Caki2 (cell line): ENCODE data around the gene N4BP2L2. TPM values are rescaled to one million over a fixed set of nuclear protein-coding genes. Genes with fewer than 3 reads are reported as not detected.
"Not testable (repeated sequence)": the region's sequence is repeated elsewhere in the genome, so short reads cannot be mapped to it uniquely, and the experiment has no call there.

Experiments used
- DNase-seq: peaks from one replicate; pipeline ENCODE4 v3.0.0-alpha.2; 2015; ENCODE audit warnings: low read depth
- in situ Hi-C: cut with HindIII; loops from 2 replicates; pipeline ENCODE4 v1.10.0; 2016; ENCODE audit warnings: low sequenced_read_pairs, low pct_unique_long_range_greater_than_20kb, mixed read lengths
- total RNA-seq: library from RNA; depleted of rRNA; stranded (reverse); fragments of >200 nt; shearing (Covaris generic); gene quantifications from 2 replicates; pipeline ENCODE4 v1.2.3, GENCODE V29; 2014; ENCODE audit warnings: low replicate concordance; rRNA removed

N4BP2L2 gene
- total RNA-seq: 27.2 and 39.9 TPM in 2 replicates

- in situ Hi-C loops: no loop called here
These were observed at the start of gene N4BP2L2 for GRCh38 chr13:32538621-32539246. TSS of gene N4BP2L2 (minus strand) at chr13:32538795. CDS start at chr13:32537027, 1,768 bp downstream.

GRCh38 chr13:32587811-32588170, 49.2 kb upstream of the N4BP2L2 start:
- no peak for DNase-seq

More at GRCh38 chr13:32538621-32539246, at the start of gene N4BP2L2:
- DNase-seq: peak; percentile 89

GRCh38 chr13:32587011-32587810, 48.6 kb upstream of the N4BP2L2 start:
- peak; percentile 61 for DNase-seq
- in situ Hi-C loops: no loop called here

More at GRCh38 chr13:32587811-32588170, 49.2 kb upstream of the N4BP2L2 start:
- in situ Hi-C loops: no loop called here

- in situ Hi-C loops: no loop called here
- DNase-seq: peak; percentile 93
These were observed 47.7 kb upstream of the N4BP2L2 start, which contains the start of gene PDS5B for GRCh38 chr13:32586080-32586900. TSS of gene PDS5B (plus strand) at chr13:32586452. CDS start at chr13:32648773, 62,321 bp downstream.

- no peak for DNase-seq
- in situ Hi-C loops: no loop called here
These were observed 47.0 kb upstream of the N4BP2L2 start for GRCh38 chr13:32585550-32586079.

GRCh38 chr13:32582991-32583390, 44.4 kb upstream of the N4BP2L2 start:
- DNase-seq: no peak
- in situ Hi-C loops: no loop called here

GRCh38 chr13:32582281-32582680, 43.7 kb upstream of the N4BP2L2 start:
- DNase-seq: no peak
- in situ Hi-C loops: no loop called here

- in situ Hi-C loops: no loop called here
These were observed 42.7 kb upstream of the N4BP2L2 start for GRCh38 chr13:32581177-32581786.

GRCh38 chr13:32577032-32577431, 38.4 kb upstream of the N4BP2L2 start:
- in situ Hi-C loops: no loop called here
- DNase-seq: no peak

More at GRCh38 chr13:32581177-32581786, 42.7 kb upstream of the N4BP2L2 start:
- no peak for DNase-seq

GRCh38 chr13:32575687-32576086, 37.1 kb upstream of the N4BP2L2 start:
- in situ Hi-C loops, DNase-seq: not testable (repeated sequence)

- DNase-seq, in situ Hi-C loops: not testable (repeated sequence)
These were observed 22.2 kb upstream of the N4BP2L2 start for GRCh38 chr13:32560842-32561241.

- DNase-seq: no peak
- in situ Hi-C loops: no loop called here
These were observed 17.0 kb upstream of the N4BP2L2 start for GRCh38 chr13:32555613-32556012.

GRCh38 chr13:32553720-32554119, 15.1 kb upstream of the N4BP2L2 start:
- in situ Hi-C loops: no loop called here
- no peak for DNase-seq

GRCh38 chr13:32549788-32550187, 11.2 kb upstream of the N4BP2L2 start:
- no peak for DNase-seq
- in situ Hi-C loops: no loop called here

- no peak for DNase-seq
- in situ Hi-C loops: no loop called here
These were observed 10.2 kb upstream of the N4BP2L2 start for GRCh38 chr13:32548837-32549236.

GRCh38 chr13:32545083-32545482, 6.5 kb upstream of the N4BP2L2 start:
- in situ Hi-C loops: no loop called here
- no peak for DNase-seq

GRCh38 chr13:32542221-32542620, 3.6 kb upstream of the N4BP2L2 start:
- in situ Hi-C loops: no loop called here
- DNase-seq: no peak

- in situ Hi-C loops: no loop called here
- DNase-seq: no peak
These were observed 413 bp downstream of the N4BP2L2 start for GRCh38 chr13:32538143-32538620.
